PC-3 (cell line): ENCODE data around the gene SNX27. TPM values are rescaled to one million over a fixed set of nuclear protein-coding genes. Genes with fewer than 3 reads are reported as not detected.

Experiments used
- ATAC-seq: fragments of 200-7000 bp; cut with Tn5 transposase; 2 replicates; pipeline ENCODE4 v1.9.1; 2020; ENCODE audit warnings: mild to moderate bottlenecking, moderate library complexity
- BruUV-seq: library from RNA; stranded (reverse); fragments of 400-500 nt; replicated peaks from 2 replicates; lab custom pipeline; 2021; lab: Mats Ljungman, UMichigan
- CTCF ChIA-PET: fragments of 300-600 bp; sonication (Branson Sonifier 250); formaldehyde crosslinking; loops from one replicate; lab custom pipeline; 2022; ENCODE audit warnings: antibody characterized with exemption; lab: Charles Lee
- POLR2A ChIA-PET: fragments of 300-600 bp; sonication (Branson Sonifier 250); formaldehyde crosslinking; loops from one replicate; lab custom pipeline; 2022; ENCODE audit warnings: antibody characterized with exemption; ENCODE audit not compliant: unreplicated experiment; lab: Charles Lee
- DNase-seq: peaks from one replicate; pipeline ENCODE4 v3.0.0-alpha.2; 2015
- H2AFZ ChIP-seq: fragments of 300-600 bp; sonication (generic); 2 replicates; pipeline ENCODE4 v1.6.0; 2016; ENCODE audit warnings: antibody characterized with exemption, low read length
- H3F3A ChIP-seq: fragments of 300-600 bp; sonication (generic); one replicate; pipeline ENCODE4 v1.6.0; 2017; ENCODE audit warnings: antibody characterized with exemption, low read length, control low read depth, mild to moderate bottlenecking; ENCODE audit not compliant: unreplicated experiment
- H3K27ac ChIP-seq: fragments of 300-600 bp; sonication (generic); 2 replicates; pipeline ENCODE4 v1.5.1; 2016; ENCODE audit warnings: mild to moderate bottlenecking, low read length
- H3K27me3 ChIP-seq: fragments of 300-600 bp; sonication (generic); 2 replicates; pipeline ENCODE4 v1.6.1; 2016; ENCODE audit warnings: low read length, mixed read lengths
- H3K36me3 ChIP-seq: fragments of 300-600 bp; sonication (generic); 2 replicates; pipeline ENCODE4 v1.6.1; 2016; ENCODE audit warnings: low read depth, mixed run types, low read length, mixed read lengths
- H3K4me1 ChIP-seq: fragments of 300-600 bp; sonication (generic); 2 replicates; pipeline ENCODE4 v1.5.1; 2016; ENCODE audit warnings: low read length; ENCODE audit not compliant: insufficient read depth
- H3K4me2 ChIP-seq: fragments of 300-600 bp; sonication (generic); 2 replicates; pipeline ENCODE4 v1.6.0; 2016; ENCODE audit warnings: low read length
- H3K4me3 ChIP-seq: fragments of 300-600 bp; sonication (generic); 2 replicates; pipeline ENCODE4 v1.5.1; 2016; ENCODE audit warnings: mild to moderate bottlenecking, low read length, mixed read lengths
- H3K79me2 ChIP-seq: fragments of 300-600 bp; sonication (generic); 2 replicates; pipeline ENCODE4 v1.6.1; 2017; ENCODE audit warnings: low read length, mixed read lengths
- H3K9ac ChIP-seq: fragments of 300-600 bp; sonication (generic); 2 replicates; pipeline ENCODE4 v1.6.0; 2016; ENCODE audit warnings: mild to moderate bottlenecking, low read length
- H3K9me2 ChIP-seq: fragments of 300-600 bp; sonication (generic); replicated peaks from 2 replicates; pipeline ENCODE4 v1.6.1; 2016; ENCODE audit warnings: mixed run types, low read length, mixed read lengths
- H3K9me3 ChIP-seq: fragments of 300-600 bp; sonication (generic); 2 replicates; pipeline ENCODE4 v1.6.1; 2016; ENCODE audit warnings: low read length, mixed read lengths
- H4K20me1 ChIP-seq: fragments of 300-600 bp; sonication (generic); 2 replicates; pipeline ENCODE4 v1.6.1; 2016; ENCODE audit warnings: low read length, mixed read lengths
- CTCF ChIP-seq: fragments of 300-600 bp; sonication (generic); conservative IDR thresholded peaks from 2 replicates; pipeline ENCODE4 v1.5.1; 2017; ENCODE audit warnings: antibody characterized with exemption, low read depth, mild to moderate bottlenecking, low read length
- EZH2 ChIP-seq: fragments of 300-600 bp; sonication (generic); IDR thresholded peaks from one replicate; pipeline ENCODE4 v1.6.1; 2017; ENCODE audit warnings: antibody characterized with exemption, mild to moderate bottlenecking, low read length; ENCODE audit not compliant: unreplicated experiment
- EZH2phosphoT487 ChIP-seq: fragments of 300-600 bp; sonication (generic); IDR thresholded peaks from 2 replicates; pipeline ENCODE4 v1.6.1; 2018; ENCODE audit warnings: mild to moderate bottlenecking, antibody characterized with exemption, low read length, borderline replicate concordance
- intact Hi-C: fragments of 100-400 bp; cut with micrococcal nuclease; formaldehyde crosslinking; loops from 2 replicates; pipeline ENCODE4 v1.9.0; 2023
- total RNA-seq: library from RNA; depleted of rRNA; stranded (reverse); fragments of >200 nt; gene quantifications from 2 replicates; pipeline ENCODE4 v1.2.3, GENCODE V29; 2014

Gene SNX27
- total RNA-seq, 1 experiment from 2014 or later: 25.1 TPM

GRCh38 chr1:151693057-151693651, 81.3 kb downstream of the SNX27 start:
- ChIA-PET CTCF (interaction anchor here (0.6 to 1.6 kb wide), 8 partner anchors 11 to 143 kb away, joined by 3 to 13 read pairs (median 4); no protein-coding TSS in a partner anchor), POLR2A (interaction anchor here (0.7 kb wide), 1 partner anchor 13 kb away, joined by 3 read pairs; no protein-coding TSS in a partner anchor)
- Histone ChIP-seq H3F3A (no peaks in the 10 kb centered on the region), H2AFZ (no peak overlapping the region), H3K27me3 (no peaks in the 10 kb centered on the region), H4K20me1 (no peaks in the 10 kb centered on the region), H3K4me1 (no peaks in the 10 kb centered on the region), H3K4me3 (no peak overlapping the region), H3K9ac (no peak overlapping the region), H3K4me2 (no peak overlapping the region), H3K36me3 (peaks cover 13% of the 10 kb centered on the region; the same call in 1 of the 2 replicates), H3K79me2 (no peaks in the 10 kb centered on the region), H3K9me2 (no peaks in the 10 kb centered on the region), H3K9me3 (no peaks in the 10 kb centered on the region), H3K27ac (no peak overlapping the region)
- BruUV-seq: no TSS peak
- ATAC-seq: peak; percentile 79
- intact Hi-C loops: loop anchor here (1.0 to 5.0 kb wide), 4 partner anchors 42 to 251 kb away; no protein-coding TSS in a partner anchor
- peak; percentile 72 for DNase-seq
- no peak for TF ChIP-seq EZH2
- TF ChIP-seq CTCF: peak; percentile 97

- no peaks in the 10 kb centered on the region for H3K79me2 ChIP-seq
- H3K36me3 ChIP-seq: 0 out of 2 replicates have a peak, but pooled peaks cover 3% of the 10 kb centered on the region
- POLR2A ChIA-PET: no interaction called here
- DNase-seq (no peak), ATAC-seq (no peak)
- no peak overlapping the region for H3K4me2 ChIP-seq
- no peak overlapping the region for H3K4me3 ChIP-seq
- H3K9me3 ChIP-seq: no peaks in the 10 kb centered on the region
- no TSS peak for BruUV-seq
- CTCF ChIA-PET: no interaction called here
- H3K27ac ChIP-seq: no peak overlapping the region
- no peak for TF ChIP-seq CTCF
- TF ChIP-seq EZH2phosphoT487: no peak
- no peak for TF ChIP-seq EZH2
- H3K9ac ChIP-seq: no peak overlapping the region
- intact Hi-C loops: no loop called here
- no peaks in the 10 kb centered on the region for H3K27me3 ChIP-seq
- H4K20me1 ChIP-seq: no peaks in the 10 kb centered on the region
- no peak overlapping the region for H2AFZ ChIP-seq
- H3K4me1 ChIP-seq: no peaks in the 10 kb centered on the region
- no peaks in the 10 kb centered on the region for H3K9me2 ChIP-seq
- H3F3A ChIP-seq: no peaks in the 10 kb centered on the region
These were observed 89.7 kb downstream of the SNX27 start for GRCh38 chr1:151701515-151701914.

- Histone ChIP-seq H3K36me3 (0 out of 2 replicates have a peak, but pooled peaks cover 3% of the 10 kb centered on the region), H3K27me3 (no peaks in the 10 kb centered on the region), H3K27ac (no peak overlapping the region), H3K79me2 (no peaks in the 10 kb centered on the region), H3K9me2 (no peaks in the 10 kb centered on the region), H3F3A (no peaks in the 10 kb centered on the region), H2AFZ (no peak overlapping the region), H3K9ac (no peak overlapping the region), H3K9me3 (no peaks in the 10 kb centered on the region), H4K20me1 (no peaks in the 10 kb centered on the region), H3K4me3 (no peak overlapping the region), H3K4me2 (no peak overlapping the region), H3K4me1 (no peaks in the 10 kb centered on the region)
- TF ChIP-seq CTCF (no peak), EZH2 (no peak), EZH2phosphoT487 (no peak)
- no TSS peak for BruUV-seq
- CTCF ChIA-PET: no interaction called here
- intact Hi-C loops: no loop called here
- DNase-seq (no peak), ATAC-seq (no peak)
- POLR2A ChIA-PET: no interaction called here
These were observed 91.1 kb downstream of the SNX27 start for GRCh38 chr1:151702936-151703335.
